Measurements from ENCODE around the gene NWD2.

The NWD2 gene

DNA sequence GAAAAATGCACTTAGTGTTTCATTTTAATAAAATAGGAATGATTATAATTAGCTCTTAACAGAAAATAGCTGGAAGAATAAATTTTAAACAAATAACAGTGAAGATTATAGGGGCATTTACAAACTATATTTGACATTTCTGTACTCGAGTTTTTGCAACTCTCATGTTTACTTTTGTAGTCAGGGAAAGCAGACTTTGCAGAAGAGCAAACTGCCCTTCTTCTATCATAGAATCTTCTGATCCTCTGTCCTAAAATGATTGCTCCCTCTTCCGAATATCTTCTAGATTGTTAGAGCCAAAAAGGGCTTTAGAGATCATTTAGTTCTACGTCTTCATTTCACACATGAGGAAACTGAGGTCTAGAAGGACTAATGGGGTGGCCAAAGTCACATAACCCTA, 222.7 kb downstream of the NWD2 start (continued):
- TF ChIP-seq, protein P1, sequence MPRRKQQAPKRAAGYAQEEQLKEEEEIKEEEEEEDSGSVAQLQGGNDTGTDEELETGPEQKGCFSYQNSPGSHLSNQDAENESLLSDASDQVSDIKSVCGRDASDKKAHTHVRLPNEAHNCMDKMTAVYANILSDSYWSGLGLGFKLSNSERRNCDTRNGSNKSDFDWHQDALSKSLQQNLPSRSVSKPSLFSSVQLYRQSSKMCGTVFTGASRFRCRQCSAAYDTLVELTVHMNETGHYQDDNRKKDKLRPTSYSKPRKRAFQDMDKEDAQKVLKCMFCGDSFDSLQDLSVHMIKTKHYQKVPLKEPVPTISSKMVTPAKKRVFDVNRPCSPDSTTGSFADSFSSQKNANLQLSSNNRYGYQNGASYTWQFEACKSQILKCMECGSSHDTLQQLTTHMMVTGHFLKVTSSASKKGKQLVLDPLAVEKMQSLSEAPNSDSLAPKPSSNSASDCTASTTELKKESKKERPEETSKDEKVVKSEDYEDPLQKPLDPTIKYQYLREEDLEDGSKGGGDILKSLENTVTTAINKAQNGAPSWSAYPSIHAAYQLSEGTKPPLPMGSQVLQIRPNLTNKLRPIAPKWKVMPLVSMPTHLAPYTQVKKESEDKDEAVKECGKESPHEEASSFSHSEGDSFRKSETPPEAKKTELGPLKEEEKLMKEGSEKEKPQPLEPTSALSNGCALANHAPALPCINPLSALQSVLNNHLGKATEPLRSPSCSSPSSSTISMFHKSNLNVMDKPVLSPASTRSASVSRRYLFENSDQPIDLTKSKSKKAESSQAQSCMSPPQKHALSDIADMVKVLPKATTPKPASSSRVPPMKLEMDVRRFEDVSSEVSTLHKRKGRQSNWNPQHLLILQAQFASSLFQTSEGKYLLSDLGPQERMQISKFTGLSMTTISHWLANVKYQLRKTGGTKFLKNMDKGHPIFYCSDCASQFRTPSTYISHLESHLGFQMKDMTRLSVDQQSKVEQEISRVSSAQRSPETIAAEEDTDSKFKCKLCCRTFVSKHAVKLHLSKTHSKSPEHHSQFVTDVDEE (CRISPR knock-in tag; IDR thresholded peaks at IDR 0.05), result no peak

DNA sequence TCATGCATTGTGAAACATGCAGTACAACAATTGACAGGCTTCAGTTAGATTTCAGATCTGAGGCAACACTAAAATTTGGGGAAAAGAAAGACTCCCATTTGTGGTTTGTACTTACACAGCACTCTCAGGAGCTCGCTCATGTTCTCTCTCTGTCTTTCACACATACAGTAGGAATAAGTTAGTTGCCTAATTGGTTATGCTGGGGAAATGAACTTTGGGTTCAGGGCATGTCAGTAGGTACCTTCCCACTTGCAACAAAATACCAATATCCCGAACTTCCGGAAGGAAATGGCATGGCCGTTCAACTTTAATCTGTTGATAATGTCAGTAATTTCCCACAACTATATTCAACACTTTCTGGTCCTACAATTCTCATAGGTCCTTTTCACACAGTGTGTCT, 223.3 kb downstream of the NWD2 start:
- ATAC-seq, result no peak

DNA sequence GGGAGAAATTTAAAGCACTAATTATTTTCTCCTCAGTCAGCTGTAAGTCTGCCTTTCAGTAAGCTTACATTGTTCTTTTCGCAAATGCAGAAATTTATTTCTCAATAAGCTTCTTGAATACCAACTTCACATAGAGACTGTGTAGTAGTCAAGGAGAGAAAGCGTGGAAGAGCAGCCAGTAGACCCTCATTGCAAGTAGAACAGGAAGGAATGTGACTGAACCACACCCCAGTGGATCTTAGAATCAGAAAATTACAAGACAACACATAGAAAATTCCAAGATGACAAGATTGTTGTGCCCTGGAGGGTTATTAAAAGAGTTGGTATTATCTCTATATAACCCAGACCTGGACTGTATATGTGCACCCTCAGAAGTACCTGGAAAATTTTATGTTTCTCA, 224.7 kb downstream of the NWD2 start:
- no peak for ATAC-seq

More for the DNA sequence above, 223.3 kb downstream of the NWD2 start:
- TF ChIP-seq OSR1 (CRISPR knock-in tag; IDR thresholded peaks at IDR 0.05), result no peak
- TF ChIP-seq ARNTL (CRISPR knock-in tag; IDR thresholded peaks at IDR 0.05; ENCODE audit: borderline replicate concordance, low read depth), result no peak
- TF ChIP-seq ZNF565 (CRISPR knock-in tag; conservative IDR thresholded peaks at IDR 0.05; ENCODE audit: low read depth), result no peak
- no peak for TF ChIP-seq ZNF70 (CRISPR knock-in tag; IDR thresholded peaks at IDR 0.05)
- no peak for TF ChIP-seq BACH2 (CRISPR knock-in tag; IDR thresholded peaks at IDR 0.05; ENCODE audit: borderline replicate concordance)
- no peak for TF ChIP-seq CSDC2 (CRISPR knock-in tag; IDR thresholded peaks at IDR 0.05)
- TF ChIP-seq ZFP30 (CRISPR knock-in tag; IDR thresholded peaks at IDR 0.05), result no peak
- no peak for TF ChIP-seq ZFP3 (CRISPR knock-in tag; IDR thresholded peaks at IDR 0.05)
- TF ChIP-seq ZNF8 (CRISPR knock-in tag; IDR thresholded peaks at IDR 0.05), result no peak
- TF ChIP-seq ISL1 (CRISPR knock-in tag; IDR thresholded peaks at IDR 0.05), result no peak
- no peak for TF ChIP-seq GLIS3 (CRISPR knock-in tag; IDR thresholded peaks at IDR 0.05)
- TF ChIP-seq ZC3H10 (CRISPR knock-in tag; IDR thresholded peaks at IDR 0.05), result no peak
- no peak for TF ChIP-seq ESRRG (CRISPR knock-in tag; IDR thresholded peaks at IDR 0.05)
- TF ChIP-seq, protein P2, sequence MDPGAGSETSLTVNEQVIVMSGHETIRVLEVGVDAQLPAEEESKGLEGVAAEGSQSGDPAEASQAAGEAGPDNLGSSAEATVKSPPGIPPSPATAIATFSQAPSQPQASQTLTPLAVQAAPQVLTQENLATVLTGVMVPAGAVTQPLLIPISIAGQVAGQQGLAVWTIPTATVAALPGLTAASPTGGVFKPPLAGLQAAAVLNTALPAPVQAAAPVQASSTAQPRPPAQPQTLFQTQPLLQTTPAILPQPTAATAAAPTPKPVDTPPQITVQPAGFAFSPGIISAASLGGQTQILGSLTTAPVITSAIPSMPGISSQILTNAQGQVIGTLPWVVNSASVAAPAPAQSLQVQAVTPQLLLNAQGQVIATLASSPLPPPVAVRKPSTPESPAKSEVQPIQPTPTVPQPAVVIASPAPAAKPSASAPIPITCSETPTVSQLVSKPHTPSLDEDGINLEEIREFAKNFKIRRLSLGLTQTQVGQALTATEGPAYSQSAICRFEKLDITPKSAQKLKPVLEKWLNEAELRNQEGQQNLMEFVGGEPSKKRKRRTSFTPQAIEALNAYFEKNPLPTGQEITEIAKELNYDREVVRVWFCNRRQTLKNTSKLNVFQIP (CRISPR knock-in tag; IDR thresholded peaks at IDR 0.05; ENCODE audit: borderline replicate concordance, low read depth), result no peak
- no peak for TF ChIP-seq SNAI2 (CRISPR knock-in tag; IDR thresholded peaks at IDR 0.05)
- TF ChIP-seq PPARA (CRISPR knock-in tag; IDR thresholded peaks at IDR 0.05; ENCODE audit: borderline replicate concordance), result no peak
- no peak for TF ChIP-seq TOX (CRISPR knock-in tag; IDR thresholded peaks at IDR 0.05; ENCODE audit: borderline replicate concordance)
- TF ChIP-seq TCF4 (CRISPR knock-in tag; IDR thresholded peaks at IDR 0.05; ENCODE audit: borderline replicate concordance), result no peak
- TF ChIP-seq, protein P3, sequence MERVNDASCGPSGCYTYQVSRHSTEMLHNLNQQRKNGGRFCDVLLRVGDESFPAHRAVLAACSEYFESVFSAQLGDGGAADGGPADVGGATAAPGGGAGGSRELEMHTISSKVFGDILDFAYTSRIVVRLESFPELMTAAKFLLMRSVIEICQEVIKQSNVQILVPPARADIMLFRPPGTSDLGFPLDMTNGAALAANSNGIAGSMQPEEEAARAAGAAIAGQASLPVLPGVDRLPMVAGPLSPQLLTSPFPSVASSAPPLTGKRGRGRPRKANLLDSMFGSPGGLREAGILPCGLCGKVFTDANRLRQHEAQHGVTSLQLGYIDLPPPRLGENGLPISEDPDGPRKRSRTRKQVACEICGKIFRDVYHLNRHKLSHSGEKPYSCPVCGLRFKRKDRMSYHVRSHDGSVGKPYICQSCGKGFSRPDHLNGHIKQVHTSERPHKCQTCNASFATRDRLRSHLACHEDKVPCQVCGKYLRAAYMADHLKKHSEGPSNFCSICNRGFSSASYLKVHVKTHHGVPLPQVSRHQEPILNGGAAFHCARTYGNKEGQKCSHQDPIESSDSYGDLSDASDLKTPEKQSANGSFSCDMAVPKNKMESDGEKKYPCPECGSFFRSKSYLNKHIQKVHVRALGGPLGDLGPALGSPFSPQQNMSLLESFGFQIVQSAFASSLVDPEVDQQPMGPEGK (CRISPR knock-in tag; IDR thresholded peaks at IDR 0.05; ENCODE audit: borderline replicate concordance), result no peak
- TF ChIP-seq, protein P1 (CRISPR knock-in tag; IDR thresholded peaks at IDR 0.05), result no peak

More for the DNA sequence above, 224.7 kb downstream of the NWD2 start:
- TF ChIP-seq GLIS3 (CRISPR knock-in tag; IDR thresholded peaks at IDR 0.05), result no peak
- no peak for TF ChIP-seq ZC3H10 (CRISPR knock-in tag; IDR thresholded peaks at IDR 0.05)
- TF ChIP-seq, protein P4, sequence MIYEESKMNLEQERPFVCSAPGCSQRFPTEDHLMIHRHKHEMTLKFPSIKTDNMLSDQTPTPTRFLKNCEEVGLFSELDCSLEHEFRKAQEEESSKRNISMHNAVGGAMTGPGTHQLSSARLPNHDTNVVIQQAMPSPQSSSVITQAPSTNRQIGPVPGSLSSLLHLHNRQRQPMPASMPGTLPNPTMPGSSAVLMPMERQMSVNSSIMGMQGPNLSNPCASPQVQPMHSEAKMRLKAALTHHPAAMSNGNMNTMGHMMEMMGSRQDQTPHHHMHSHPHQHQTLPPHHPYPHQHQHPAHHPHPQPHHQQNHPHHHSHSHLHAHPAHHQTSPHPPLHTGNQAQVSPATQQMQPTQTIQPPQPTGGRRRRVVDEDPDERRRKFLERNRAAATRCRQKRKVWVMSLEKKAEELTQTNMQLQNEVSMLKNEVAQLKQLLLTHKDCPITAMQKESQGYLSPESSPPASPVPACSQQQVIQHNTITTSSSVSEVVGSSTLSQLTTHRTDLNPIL (CRISPR knock-in tag; IDR thresholded peaks at IDR 0.05; ENCODE audit: low read depth), result no peak
- TF ChIP-seq ZFP30 (CRISPR knock-in tag; IDR thresholded peaks at IDR 0.05), result no peak
- no peak for TF ChIP-seq CSDC2 (CRISPR knock-in tag; IDR thresholded peaks at IDR 0.05)

All from SK-N-SH treated with all-trans-retinoic acid at 6 μM for 48 hours (cell line).